K562 (cell line): Measurements from ENCODE around the gene EN1. TPM values are rescaled to one million over a fixed set of nuclear protein-coding genes. Genes with fewer than 3 reads are reported as not detected.

ENCODE experiments used
- ATAC-seq: fragments of 200-7000 bp; cut with Tn5 transposase; 3 replicates; pipeline ENCODE4 v1.9.1; 2020; ENCODE audit warnings: moderate library complexity
- BruUV-seq: library from RNA; stranded (reverse); fragments of 400-500 nt; replicated peaks from 2 replicates; lab custom pipeline; 2021; lab: Mats Ljungman, UMichigan
- CTCF ChIA-PET: fragments of 300-600 bp; formaldehyde crosslinking; extraction: SDS; loops from one replicate; lab custom pipeline; 2021; ENCODE audit warnings: low intra/inter-chr PET ratio; lab: Yijun Ruan, JAX
- POLR2A ChIA-PET: fragments of 300-600, 350-650 bp; sonication (Branson Sonifier 250); formaldehyde crosslinking; extraction: SDS; loops from one replicate; lab custom pipeline; 2021; ENCODE audit warnings: antibody characterized with exemption, inconsistent platforms; lab: Yijun Ruan, JAX
- DNase-seq, 4 experiments: peaks; one replicate each; pipeline versions ENCODE4 v3.0.0 to v3.0.0-alpha.2; 2011 to 2018; ENCODE audit warnings: low spot score in 3 of 4, mixed read lengths in 3 of 4; ENCODE audit errors: extremely low read depth in 1 of 4
- FAIRE-seq: peaks from 2 replicates; lab custom pipeline; 2011; peaks lifted over from hg19 to GRCh38; lab: Jason Lieb, UNC
- H2AFZ ChIP-seq: 2 replicates; pipeline ENCODE4 v1.6.0; 2011; ENCODE audit warnings: low read depth, low read length, control low read depth, inconsistent platforms
- H3K27ac ChIP-seq: fragments of 200-600 bp; 3 replicates; pipeline ENCODE4 v1.8.0; 2011; ENCODE audit warnings: low read depth, mild to moderate bottlenecking, control low read depth, inconsistent platforms, low read length, moderate library complexity, mixed read lengths; ENCODE audit errors: extremely low read depth
- H3K27me3 ChIP-seq, 2 experiments: fragments of 300-600 bp in 1 of 2; 2 replicates in 1 of 2; 3 replicates in 1 of 2; pipeline versions ENCODE4 v1.6.0 to v1.8.0; 2011; ENCODE audit warnings: inconsistent platforms in 2 of 2, low read length in 2 of 2, mild to moderate bottlenecking in 1 of 2, mixed read lengths in 1 of 2, moderate library complexity in 1 of 2; ENCODE audit not compliant: control insufficient read depth in 2 of 2, insufficient read depth in 2 of 2
- H3K36me3 ChIP-seq: fragments of 300-600 bp; 3 replicates; pipeline ENCODE4 v1.8.0; 2011; ENCODE audit warnings: mild to moderate bottlenecking, low read length, inconsistent platforms; ENCODE audit not compliant: control insufficient read depth, insufficient read depth
- H3K4me1 ChIP-seq, 2 experiments: fragments of 200-600 bp in 1 of 2; replicated peaks in 1 of 2; 2 replicates in 1 of 2; 3 replicates in 1 of 2; pipeline versions ENCODE4 v1.5.1 to v1.8.0; 2011; ENCODE audit warnings: inconsistent platforms in 2 of 2, low read length in 2 of 2, mild to moderate bottlenecking in 1 of 2, mixed read lengths in 1 of 2, moderate library complexity in 1 of 2; ENCODE audit not compliant: control insufficient read depth in 2 of 2, insufficient read depth in 2 of 2
- H3K4me2 ChIP-seq: 2 replicates; pipeline ENCODE4 v1.6.1; 2011; ENCODE audit warnings: low read length, control low read depth, inconsistent platforms, mixed read lengths; ENCODE audit not compliant: insufficient read depth
- H3K4me3 ChIP-seq: fragments of 200-600 bp; sonication (generic), shearing (Covaris generic); 2 replicates; pipeline ENCODE4 v1.5.1; 2016; ENCODE audit warnings: control low read depth, inconsistent platforms
- H3K79me2 ChIP-seq: fragments of 200-600 bp; 3 replicates; pipeline ENCODE4 v1.8.0; 2011; ENCODE audit warnings: low read length, inconsistent platforms; ENCODE audit not compliant: control insufficient read depth, insufficient read depth
- H3K9ac ChIP-seq, 2 experiments: 2 replicates each; pipeline versions ENCODE4 v1.6.0 to v1.6.1; 2011; ENCODE audit warnings: low read depth in 2 of 2, low read length in 2 of 2, control low read depth in 1 of 2, inconsistent platforms in 1 of 2, mild to moderate bottlenecking in 1 of 2, mixed read lengths in 1 of 2; ENCODE audit not compliant: insufficient read depth in 1 of 2
- H3K9me1 ChIP-seq: one replicate; pipeline ENCODE4 v1.6.0; 2011; ENCODE audit warnings: inconsistent platforms, mild to moderate bottlenecking, low read length, moderate library complexity; ENCODE audit not compliant: control insufficient read depth, insufficient read depth
- H3K9me3 ChIP-seq: replicated peaks from 2 replicates; pipeline ENCODE4 v1.5.1; 2011; ENCODE audit warnings: low read depth, low read length, inconsistent platforms; ENCODE audit not compliant: control insufficient read depth, insufficient read depth
- H4K20me1 ChIP-seq: replicated peaks from 2 replicates; pipeline ENCODE4 v1.6.1; 2011; ENCODE audit warnings: low read length, inconsistent platforms, mixed read lengths; ENCODE audit not compliant: control insufficient read depth, insufficient read depth
- ATF7 ChIP-seq: fragments of 450-650 bp; IDR thresholded peaks from 2 replicates; pipeline ENCODE4 v1.7.1; 2014; ENCODE audit warnings: mild to moderate bottlenecking, moderate library complexity
- HNRNPL ChIP-seq: fragments of 200-400 bp; formaldehyde crosslinking; IDR thresholded peaks from 2 replicates; pipeline ENCODE4 v1.6.1; 2017; ENCODE audit warnings: low read depth, mild to moderate bottlenecking, low read length
- JUND ChIP-seq, 2 experiments: IDR thresholded peaks; 2 replicates in 1 of 2; 3 replicates in 1 of 2; pipeline ENCODE4 v1.6.1; 2011; ENCODE audit warnings: borderline replicate concordance in 2 of 2, low read depth in 2 of 2, low read length in 2 of 2, improper control_type of control experiment in 1 of 2, missing biosample characterization in 1 of 2, missing genetic modification characterization in 1 of 2, missing genetic modification reagents in 1 of 2
- NEUROD1 ChIP-seq: fragments of 150-350 bp; IDR thresholded peaks from 2 replicates; pipeline ENCODE4 v1.6.1; 2014; ENCODE audit warnings: borderline replicate concordance, low read length, low read depth; ENCODE audit not compliant: partially characterized antibody
- RB1 ChIP-seq: fragments of 450-650 bp; IDR thresholded peaks from 2 replicates; pipeline ENCODE4 v1.6.1; 2017; ENCODE audit warnings: low read depth, mild to moderate bottlenecking
- SMC3 ChIP-seq: conservative IDR thresholded peaks from 2 replicates; pipeline ENCODE4 v1.6.1; 2011; ENCODE audit warnings: low read depth, low read length, improper control_type of control experiment; ENCODE audit not compliant: insufficient read depth
- ZBTB33 ChIP-seq: sonication (generic); formaldehyde crosslinking; IDR thresholded peaks from 2 replicates; pipeline ENCODE4 v1.8.1; 2023; ENCODE audit warnings: mild to moderate bottlenecking, missing genetic modification reagents
- ZFX ChIP-seq: sonication (generic); formaldehyde crosslinking; IDR thresholded peaks from 2 replicates; pipeline ENCODE4 v1.8.0; 2022; ENCODE audit warnings: mild to moderate bottlenecking, missing genetic modification reagents, moderate library complexity
- WGBS: fragments of 100-300 bp; shearing (Covaris generic); methylation state at CpG from one replicate; pipeline ENCODE4 v1.1.6; 2016; ENCODE audit warnings: low coverage, mixed read lengths; ENCODE audit not compliant: insufficient coverage; ENCODE audit errors: missing lambda C conversion rate; 5-methylcytosine and 5-hydroxymethylcytosine counted together
- in situ Hi-C: fragments of 300-500 bp; cut with MboI; formaldehyde crosslinking; loops from 4 replicates; pipeline ENCODE4 v1.15.0; 2018; ENCODE audit warnings: inconsistent platforms, mixed read lengths
- intact Hi-C: fragments of 100-400 bp; cut with micrococcal nuclease; formaldehyde crosslinking; loops from 2 replicates; pipeline ENCODE4 v1.14.2; 2022
- polyA plus RNA-seq, 8 experiments: library from polyadenylated mRNA; depleted of rRNA in 4 of 8; stranded (reverse) in 5 of 8; unstranded in 3 of 8; fragments of >200 nt; fragmentation: Nextera tagmentation in 2 of 8; fragmentation: Illumina TruSeq in 1 of 8; extraction: Ambion mirVana in 2 of 8; extraction: Trizol in 1 of 8; gene quantifications; 2 replicates each; pipeline versions ENCODE4 v1.2.1 to v1.2.3, GENCODE V29; 2011 to 2014; ENCODE audit warnings: inconsistent platforms in 1 of 8, missing spikeins in 1 of 8
- total RNA-seq, 7 experiments: library from RNA; depleted of rRNA in 6 of 7; stranded (reverse); fragments of >200 nt in 6 of 7; fragmentation: Illumina TruSeq in 2 of 7; extraction: Trizol in 2 of 7; gene quantifications; 2 replicates each; pipeline versions ENCODE4 v1.2.1 to v1.2.3, GENCODE V29; 2011 to 2021; ENCODE audit warnings: low replicate concordance in 1 of 7
- TF ChIP-seq, protein P1 (sequence below), 2 experiments: fragments of 450-650 bp; formaldehyde crosslinking in 1 of 2; IDR thresholded peaks; 2 replicates each; pipeline versions ENCODE4 v1.4.0 to v1.6.1; 2014 to 2020; ENCODE audit warnings: mild to moderate bottlenecking in 2 of 2, borderline replicate concordance in 1 of 2, low read depth in 1 of 2

EN1 gene
- total and polyA plus RNA-seq, 9 of the 15 experiments (the other 6 are each of a cell fraction or from before 2014, with no cell fraction given): 0.06 to 2.0 (median 0.51) TPM

- FAIRE-seq (no peak), ATAC-seq (peak; percentile 97), DNase-seq (peak; percentile 75 to 88 (median 82))
- no peaks in the 10 kb centered on the region for H4K20me1 ChIP-seq
- H3K27ac ChIP-seq: no peak overlapping the region
- in situ Hi-C loops: no loop called here
- no peak overlapping the region for H3K9ac ChIP-seq
- intact Hi-C loops: loop anchor here (1.0 to 5.0 kb wide), 3 partner anchors 223 to 483 kb away; no protein-coding TSS in a partner anchor
- ChIA-PET CTCF (interaction anchor here (0.7 to 2.3 kb wide), 3 partner anchors 319 to 809 kb away, joined by 3 to 11 read pairs (median 8); no protein-coding TSS in a partner anchor), POLR2A (interaction anchor here (0.7 to 1.0 kb wide), 2 partner anchors 9 kb away, joined by 3 read pairs; no protein-coding TSS in a partner anchor)
- H3K27me3 ChIP-seq: peaks cover 0 to 26% of the 10 kb centered on the region in 2 experiments; a peak in 2 of 5 replicates
- 24% methylated on average over 42 of the region's 69 CpGs for WGBS
- H3K4me2 ChIP-seq: no peak overlapping the region
- H2AFZ ChIP-seq: no peak overlapping the region
- no peak overlapping the region for H3K4me3 ChIP-seq
- H3K9me3 ChIP-seq: no peaks in the 10 kb centered on the region
- no peaks in the 10 kb centered on the region for H3K79me2 ChIP-seq
- no TSS peak for BruUV-seq
- H3K36me3 ChIP-seq: no peaks in the 10 kb centered on the region
- no peaks in the 10 kb centered on the region for H3K9me1 ChIP-seq
- peaks cover 0 to 22% of the 10 kb centered on the region in 2 experiments; a peak in 2 of 5 replicates for H3K4me1 ChIP-seq
- no peak for TF ChIP-seq ZFX (CRISPR knock-in tag)
- TF ChIP-seq SMC3: peak; percentile 97
- peak; percentile 97 for TF ChIP-seq ZBTB33 (CRISPR knock-in tag)
- TF ChIP-seq NEUROD1: no peak
- TF ChIP-seq, protein P1, sequence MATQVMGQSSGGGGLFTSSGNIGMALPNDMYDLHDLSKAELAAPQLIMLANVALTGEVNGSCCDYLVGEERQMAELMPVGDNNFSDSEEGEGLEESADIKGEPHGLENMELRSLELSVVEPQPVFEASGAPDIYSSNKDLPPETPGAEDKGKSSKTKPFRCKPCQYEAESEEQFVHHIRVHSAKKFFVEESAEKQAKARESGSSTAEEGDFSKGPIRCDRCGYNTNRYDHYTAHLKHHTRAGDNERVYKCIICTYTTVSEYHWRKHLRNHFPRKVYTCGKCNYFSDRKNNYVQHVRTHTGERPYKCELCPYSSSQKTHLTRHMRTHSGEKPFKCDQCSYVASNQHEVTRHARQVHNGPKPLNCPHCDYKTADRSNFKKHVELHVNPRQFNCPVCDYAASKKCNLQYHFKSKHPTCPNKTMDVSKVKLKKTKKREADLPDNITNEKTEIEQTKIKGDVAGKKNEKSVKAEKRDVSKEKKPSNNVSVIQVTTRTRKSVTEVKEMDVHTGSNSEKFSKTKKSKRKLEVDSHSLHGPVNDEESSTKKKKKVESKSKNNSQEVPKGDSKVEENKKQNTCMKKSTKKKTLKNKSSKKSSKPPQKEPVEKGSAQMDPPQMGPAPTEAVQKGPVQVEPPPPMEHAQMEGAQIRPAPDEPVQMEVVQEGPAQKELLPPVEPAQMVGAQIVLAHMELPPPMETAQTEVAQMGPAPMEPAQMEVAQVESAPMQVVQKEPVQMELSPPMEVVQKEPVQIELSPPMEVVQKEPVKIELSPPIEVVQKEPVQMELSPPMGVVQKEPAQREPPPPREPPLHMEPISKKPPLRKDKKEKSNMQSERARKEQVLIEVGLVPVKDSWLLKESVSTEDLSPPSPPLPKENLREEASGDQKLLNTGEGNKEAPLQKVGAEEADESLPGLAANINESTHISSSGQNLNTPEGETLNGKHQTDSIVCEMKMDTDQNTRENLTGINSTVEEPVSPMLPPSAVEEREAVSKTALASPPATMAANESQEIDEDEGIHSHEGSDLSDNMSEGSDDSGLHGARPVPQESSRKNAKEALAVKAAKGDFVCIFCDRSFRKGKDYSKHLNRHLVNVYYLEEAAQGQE (IDR thresholded peaks at IDR 0.05; ENCODE audit: borderline replicate concordance): peak; percentile 91
- TF ChIP-seq, protein P1 (CRISPR knock-in tag; IDR thresholded peaks at IDR 0.05; ENCODE audit: low read depth): no peak
- 0 out of 2 replicates have a peak, but pooled peaks have one; percentile 21 for TF ChIP-seq JUND (IDR thresholded peaks at IDR 0.05; ENCODE audit: borderline replicate concordance, low read depth, low read length)
- TF ChIP-seq JUND (tag; IDR thresholded peaks at IDR 0.05; ENCODE audit: borderline replicate concordance, low read depth, low read length): no peak
- 0 out of 2 replicates have a peak, but pooled peaks have one; percentile 25 for TF ChIP-seq ATF7
- TF ChIP-seq HNRNPL: no peak
- peak; percentile 69 for TF ChIP-seq RB1
Observed at GRCh38 chr2:118855451-118856279, 8.2 kb upstream of the EN1 start.
